ENCODE data around the gene CACNB2. TPM values are rescaled to one million over a fixed set of nuclear protein-coding genes. Genes with fewer than 3 reads are reported as not detected.

The CACNB2 gene
- total RNA-seq, 1 experiment from 2014 or later, result 34.1 TPM

GRCh38 chr10:18240185-18240882 lies 100.1 kb downstream of the CACNB2 start:
- Histone ChIP-seq H3K9me3 (ENCODE audit: low read depth, low read length, poor library complexity, severe bottlenecking) (no peaks in the 10 kb centered on the region), H3K27me3 (replicated peaks; ENCODE audit: insufficient read depth, low read depth, low read length, poor library complexity) (no peaks in the 10 kb centered on the region), H3K4me1 (ENCODE audit: insufficient read depth, low read length, poor library complexity, severe bottlenecking) (peaks cover 15% of the 10 kb centered on the region), H3K36me3 (ENCODE audit: insufficient read depth, low read length, poor library complexity, severe bottlenecking) (peaks cover 4% of the 10 kb centered on the region), H3K27ac (ENCODE audit: low read depth, low read length, poor library complexity, severe bottlenecking) (no peak overlapping the region), H3K4me3 (ENCODE audit: low read depth, low read length, poor library complexity, severe bottlenecking) (no peak overlapping the region)
- TF ChIP-seq EZH2 (IDR thresholded peaks at IDR 0.05; ENCODE audit: borderline replicate concordance, low read depth, low read length, poor library complexity, severe bottlenecking) (no peak), CTCF (conservative IDR thresholded peaks at IDR 0.05; ENCODE audit: low read depth, low read length) (no peak)
- ChIA-PET POLR2A (ENCODE audit: low non-redundant PET) (no interaction called here), CTCF (interaction anchor here (1.3 kb wide), 1 partner anchor 24 kb away, joined by 3 read pairs; no protein-coding TSS in a partner anchor)
- no peak for DNase-seq (ENCODE audit: low spot score)
- no TSS peak for BruUV-seq (replicated peaks)
- intact Hi-C loops (cut with micrococcal nuclease; ENCODE audit: unreplicated experiment), result no loop called here

- Histone ChIP-seq H3K4me3 (ENCODE audit: low read depth, low read length, poor library complexity, severe bottlenecking) (no peak overlapping the region), H3K27ac (ENCODE audit: low read depth, low read length, poor library complexity, severe bottlenecking) (no peak overlapping the region), H3K4me1 (ENCODE audit: insufficient read depth, low read length, poor library complexity, severe bottlenecking) (peaks cover 7% of the 10 kb centered on the region), H3K36me3 (ENCODE audit: insufficient read depth, low read length, poor library complexity, severe bottlenecking) (peaks cover 4% of the 10 kb centered on the region), H3K27me3 (replicated peaks; ENCODE audit: insufficient read depth, low read depth, low read length, poor library complexity) (no peaks in the 10 kb centered on the region), H3K9me3 (ENCODE audit: low read depth, low read length, poor library complexity, severe bottlenecking) (no peaks in the 10 kb centered on the region)
- ChIA-PET POLR2A (ENCODE audit: low non-redundant PET) (no interaction called here), CTCF (no interaction called here)
- DNase-seq (ENCODE audit: low spot score), result peak; percentile 48
- no TSS peak for BruUV-seq (replicated peaks)
- intact Hi-C loops (cut with micrococcal nuclease; ENCODE audit: unreplicated experiment), result no loop called here
- TF ChIP-seq CTCF (conservative IDR thresholded peaks at IDR 0.05; ENCODE audit: low read depth, low read length), result no peak
- TF ChIP-seq EZH2 (IDR thresholded peaks at IDR 0.05; ENCODE audit: borderline replicate concordance, low read depth, low read length, poor library complexity, severe bottlenecking), result no peak
Measured at GRCh38 chr10:18246967-18247366, 106.7 kb downstream of the CACNB2 start.

- intact Hi-C loops (cut with micrococcal nuclease; ENCODE audit: unreplicated experiment), result no loop called here
- Histone ChIP-seq H3K9me3 (ENCODE audit: low read depth, low read length, poor library complexity, severe bottlenecking) (no peaks in the 10 kb centered on the region), H3K4me1 (ENCODE audit: insufficient read depth, low read length, poor library complexity, severe bottlenecking) (peaks cover 3% of the 10 kb centered on the region), H3K27ac (ENCODE audit: low read depth, low read length, poor library complexity, severe bottlenecking) (no peak overlapping the region), H3K4me3 (ENCODE audit: low read depth, low read length, poor library complexity, severe bottlenecking) (no peak overlapping the region), H3K27me3 (replicated peaks; ENCODE audit: insufficient read depth, low read depth, low read length, poor library complexity) (no peaks in the 10 kb centered on the region), H3K36me3 (ENCODE audit: insufficient read depth, low read length, poor library complexity, severe bottlenecking) (no peaks in the 10 kb centered on the region)
- CTCF ChIA-PET, result no interaction called here
- BruUV-seq (replicated peaks), result no TSS peak
- TF ChIP-seq EZH2 (IDR thresholded peaks at IDR 0.05; ENCODE audit: borderline replicate concordance, low read depth, low read length, poor library complexity, severe bottlenecking), result no peak
- TF ChIP-seq CTCF (conservative IDR thresholded peaks at IDR 0.05; ENCODE audit: low read depth, low read length), result no peak
- POLR2A ChIA-PET (ENCODE audit: low non-redundant PET), result no interaction called here
- no peak for DNase-seq (ENCODE audit: low spot score)
Measured at GRCh38 chr10:18252086-18252485, 111.9 kb downstream of the CACNB2 start.
